GM19193 (cell line): ENCODE measurements around the gene WDR19.

Experiments
- POLR2A ChIP-seq: IDR thresholded peaks from 4 replicates; pipeline ENCODE4 v1.6.1; 2011; ENCODE audit not compliant: insufficient read depth, insufficient read length; ENCODE audit errors: extremely low read depth

WDR19 gene

DNA sequence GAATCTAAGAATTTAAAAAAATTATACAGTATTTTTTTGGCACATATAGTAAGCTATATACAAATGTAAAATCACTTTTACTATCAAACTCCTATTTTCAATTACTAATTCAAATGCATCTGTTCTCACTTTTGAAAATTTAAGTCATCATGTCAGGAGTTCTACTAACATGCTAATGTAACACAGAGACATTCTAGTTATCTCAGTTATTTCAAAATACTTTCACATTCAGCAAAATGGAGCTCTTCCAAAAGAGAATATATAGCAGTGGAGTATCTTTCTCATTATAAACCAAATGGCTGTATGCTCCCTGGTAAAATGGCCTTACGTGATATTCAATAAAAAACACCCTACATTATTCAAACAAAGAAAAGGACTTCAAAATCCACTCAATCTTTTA is 141.5 kb downstream of the WDR19 start:
- TF ChIP-seq POLR2A: no peak

DNA sequence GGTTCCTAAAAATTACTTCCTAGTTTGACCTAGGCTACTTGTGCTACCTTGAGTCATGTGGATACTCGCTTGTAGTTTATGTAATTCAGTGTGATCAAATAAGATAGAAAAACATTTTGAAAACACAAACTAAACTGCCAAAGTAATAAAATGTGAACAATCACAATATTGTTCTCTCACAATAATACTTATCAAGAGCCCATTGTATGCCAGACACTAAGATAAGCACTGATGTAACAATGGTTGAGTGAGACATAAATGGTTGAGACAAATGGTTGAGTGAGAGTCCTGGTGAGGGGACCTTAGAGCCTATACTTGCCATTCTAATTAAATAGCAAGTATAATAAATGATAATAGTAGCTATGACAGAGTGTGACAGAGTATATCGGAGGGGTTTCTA is 142.1 kb downstream of the WDR19 start:
- no peak for TF ChIP-seq POLR2A

DNA sequence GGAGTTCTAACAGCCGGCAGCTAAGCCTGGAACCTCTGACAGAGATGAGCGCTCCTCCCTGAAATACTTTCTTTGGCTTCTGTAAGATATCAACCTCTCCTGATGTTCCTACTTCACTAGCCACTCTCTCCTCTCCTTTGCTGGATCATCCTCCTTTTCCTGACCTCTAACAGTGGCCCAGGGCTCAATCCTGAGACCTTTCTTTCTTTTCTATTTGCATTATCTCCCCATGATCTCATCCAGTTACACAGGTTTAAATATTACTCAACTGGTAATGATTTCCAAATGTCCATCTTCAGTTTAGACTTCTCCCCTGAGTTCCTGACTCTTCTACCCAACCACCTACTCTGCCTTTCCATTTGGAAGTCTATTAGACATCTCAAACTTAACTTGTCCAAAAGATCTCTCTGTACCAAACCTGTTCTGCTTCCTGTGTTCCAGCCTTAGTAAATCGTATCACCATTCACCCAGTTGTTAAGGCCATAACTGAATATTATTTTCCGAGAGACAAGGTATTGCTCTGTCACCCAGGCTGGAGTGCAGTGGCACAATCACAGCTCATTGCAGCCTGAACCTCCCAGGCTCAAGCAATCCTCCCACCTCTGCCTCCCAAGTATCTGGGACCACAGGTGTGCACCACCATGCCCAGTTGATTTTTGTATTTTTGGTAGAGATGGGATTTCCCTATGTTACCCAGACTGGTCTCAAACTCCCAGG is 142.7 kb downstream of the WDR19 start:
- TF ChIP-seq POLR2A: no peak

DNA sequence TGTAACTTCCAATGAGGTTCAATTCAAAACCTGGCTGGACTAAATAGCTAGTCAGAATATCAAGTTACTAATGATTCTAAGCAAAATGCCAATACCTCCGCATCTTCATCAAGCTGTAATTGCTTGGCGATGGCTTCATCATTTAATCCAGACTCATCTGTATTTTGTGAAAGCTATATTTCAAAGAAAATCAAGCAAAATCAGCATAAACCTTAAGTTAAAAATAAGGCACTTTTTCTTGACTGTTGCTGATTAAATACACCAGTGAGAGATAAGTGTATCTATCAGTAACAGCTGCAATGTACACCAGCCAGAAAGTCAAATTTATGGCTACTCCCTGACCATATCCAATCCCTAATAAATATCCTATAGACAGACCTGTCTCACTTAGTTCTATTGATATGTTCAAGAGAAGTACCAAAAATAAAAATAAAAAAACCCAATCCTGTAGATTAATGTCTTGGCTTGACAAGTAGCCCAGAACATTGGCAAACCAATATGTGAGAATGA is 144.2 kb downstream of the WDR19 start:
- TF ChIP-seq POLR2A: no peak

DNA sequence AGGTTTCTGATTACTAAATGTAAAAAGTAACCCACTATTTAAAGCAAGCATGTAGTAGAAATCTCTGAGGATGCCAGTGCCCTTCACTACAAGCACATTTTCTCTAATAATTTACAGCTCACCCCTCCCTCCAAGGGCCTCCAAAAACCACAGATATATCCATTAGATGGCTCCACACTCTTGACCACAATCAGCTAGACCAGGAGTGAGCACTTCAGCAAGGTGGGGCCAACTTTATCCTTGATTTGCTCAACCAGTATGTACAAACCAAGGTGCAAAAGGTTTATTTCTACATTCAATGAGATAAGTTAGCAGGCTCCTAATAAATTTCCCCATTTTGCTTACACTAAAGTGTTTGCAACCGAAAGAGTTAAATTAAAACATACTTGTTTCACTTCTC is 148.0 kb downstream of the WDR19 start:
- no peak for TF ChIP-seq POLR2A

DNA sequence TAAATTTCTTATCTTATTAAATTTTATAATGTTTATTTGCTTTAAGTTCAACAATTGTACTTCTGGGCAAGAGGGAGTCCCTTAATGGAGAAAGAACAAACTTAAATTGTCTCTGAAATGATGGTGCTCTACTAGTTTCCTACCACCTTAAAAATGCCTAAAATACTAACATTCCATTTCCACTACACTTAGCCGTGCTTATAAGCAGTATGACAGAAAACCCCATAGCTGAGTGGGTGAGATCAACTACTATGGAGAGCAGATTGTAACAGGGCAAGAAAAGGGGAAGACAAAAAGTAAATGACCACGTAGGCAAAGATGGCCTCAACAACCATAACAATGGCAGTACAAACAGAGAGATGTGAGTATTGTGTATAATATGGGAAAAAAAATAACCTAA is 148.9 kb downstream of the WDR19 start:
- no peak for TF ChIP-seq POLR2A
